ENCODE data around the gene CRYGC. TPM values are rescaled to one million over a fixed set of nuclear protein-coding genes. Genes with fewer than 3 reads are reported as not detected.

Gene CRYGC
- total and polyA plus RNA-seq, 2 of the 8 experiments (the other 6 are each of a cell fraction or from before 2014, with no cell fraction given), result not detected

DNA sequence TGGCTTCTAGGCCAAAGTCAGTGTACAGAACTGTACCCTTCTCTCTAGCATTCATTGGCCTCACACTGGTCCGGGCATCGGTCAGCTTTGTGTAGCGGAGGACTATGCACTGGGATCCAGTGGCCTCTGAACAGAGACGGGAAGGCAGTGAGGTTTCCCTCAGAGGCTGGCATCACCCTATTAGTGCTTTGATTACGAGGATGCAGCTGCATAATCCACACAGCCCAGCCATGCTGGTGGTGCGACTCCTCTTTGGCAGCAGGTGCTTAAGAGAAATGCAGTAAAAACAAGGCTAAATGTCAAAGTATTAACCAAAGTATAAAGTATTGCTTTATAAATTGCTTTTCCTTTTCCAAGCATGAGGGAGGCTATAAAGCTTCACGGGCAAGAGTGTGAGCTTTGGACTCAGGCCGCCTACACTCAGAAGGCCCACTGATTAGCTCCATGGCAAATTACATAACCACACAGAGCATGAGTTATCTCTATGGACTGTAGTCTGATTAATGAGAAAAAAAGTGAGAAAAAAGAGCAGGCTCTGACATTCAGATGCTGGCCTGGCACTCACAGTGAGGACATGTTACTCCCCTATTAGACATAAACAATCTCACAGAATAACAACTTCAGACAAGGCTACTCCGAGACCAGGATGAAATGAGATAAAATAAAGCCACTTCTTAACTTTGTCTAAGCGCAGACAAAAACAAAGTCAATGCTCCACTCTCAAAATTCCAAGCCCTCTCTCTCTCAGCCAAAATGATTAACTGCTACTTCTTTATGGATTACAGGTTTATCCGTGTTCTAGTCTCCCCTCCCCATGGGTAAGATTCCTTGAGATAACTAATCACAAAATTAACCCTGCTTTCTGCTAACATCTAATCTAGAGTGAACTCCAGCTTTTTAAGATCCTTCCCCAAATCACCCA is 6.4 kb upstream of the CRYGC start:
- Histone ChIP-seq H2BK20ac (ENCODE audit: low read length) (no peak overlapping the region), H3K27ac (ENCODE audit: low read depth, low read length) (no peak overlapping the region), H4K5ac (ENCODE audit: insufficient read length, low read depth, low read length) (no peak overlapping the region), H3K9me3 (ENCODE audit: insufficient read depth in 2 of 2, low read depth in 1 of 2, low read length in 1 of 2) (no peaks in the 10 kb centered on the region; a peak in 1 of 4 replicates), H4K20me1 (replicated peaks in 1 of 2; ENCODE audit: control insufficient read depth in 1 of 2, insufficient read depth in 2 of 2, low read length in 2 of 2) (no peaks in the 10 kb centered on the region), H3K4me2 (ENCODE audit: insufficient read depth in 1 of 2, low read depth in 2 of 2, low read length in 2 of 2) (no peak overlapping the region), H2AFZ (ENCODE audit: low read length) (peak overlapping the region; percentile 58; the same call in 1 of the 2 replicates), H2BK15ac (ENCODE audit: low read length) (no peak overlapping the region), H3K79me2 (ENCODE audit: control insufficient read depth in 1 of 2, insufficient read depth in 2 of 2, low read length in 2 of 2) (no peaks in the 10 kb centered on the region), H2BK120ac (replicated peaks; ENCODE audit: low read depth, low read length) (no peak overlapping the region), H2AK5ac (ENCODE audit: low read depth, low read length) (no peak overlapping the region), H3K27me3 (replicated peaks in 1 of 4; ENCODE audit: control insufficient read depth in 3 of 4, extremely low read depth in 1 of 4, insufficient read depth in 3 of 4, low read length in 3 of 4) (no peaks in the 10 kb centered on the region), H3K18ac (ENCODE audit: extremely low read depth, low read length) (no peak overlapping the region), H3K4me1 (replicated peaks in 1 of 4; ENCODE audit: control insufficient read depth in 3 of 4, insufficient read depth in 4 of 4, low read length in 3 of 4) (no peaks in the 10 kb centered on the region), H2BK5ac (ENCODE audit: low read depth, low read length) (no peak overlapping the region), H3K9ac (replicated peaks in 1 of 4; ENCODE audit: extremely low read depth in 1 of 4, low read depth in 3 of 4, low read length in 3 of 4) (no peak overlapping the region), H2BK12ac (ENCODE audit: low read depth, low read length) (no peak overlapping the region), H3K23me2 (ENCODE audit: low read depth, low read length) (no peaks in the 10 kb centered on the region), H3K79me1 (ENCODE audit: low read depth, low read length) (no peaks in the 10 kb centered on the region), H3K36me3 (ENCODE audit: control insufficient read depth in 2 of 4, insufficient read depth in 4 of 4, low read length in 3 of 4) (no peaks in the 10 kb centered on the region), H4K8ac (ENCODE audit: extremely low read depth, insufficient read depth, low read length) (no peak overlapping the region), H3K14ac (ENCODE audit: insufficient read length) (no peak overlapping the region), H4K91ac (replicated peaks; ENCODE audit: insufficient read length, low read length) (no peak overlapping the region), H3K4ac (replicated peaks; ENCODE audit: insufficient read length, low read depth, low read length) (no peak overlapping the region), H3K56ac (replicated peaks; ENCODE audit: insufficient read length, low read depth, low read length) (no peak overlapping the region), H3K4me3 (ENCODE audit: extremely low read depth in 1 of 4, insufficient read depth in 2 of 4, low read depth in 3 of 4, low read length in 4 of 4) (no peak overlapping the region), H3K23ac (ENCODE audit: insufficient read length) (no peak overlapping the region)
- no peak for DNase-seq (ENCODE audit: low read depth in 1 of 2, low spot score in 2 of 2)
- CTCF ChIA-PET (ENCODE audit: partially characterized antibody), result interaction anchor here (0.6 to 2.7 kb wide), 6 partner anchors 10 to 293 kb away, joined by 3 to 10 read pairs (median 3); no protein-coding TSS in a partner anchor
- WGBS, 2 experiments (ENCODE audit: extremely low coverage in 1 of 2, insufficient coverage in 1 of 2, insufficient read length in 1 of 2, insufficient replicate concordance in 2 of 2, low coverage in 1 of 2, low lambda C conversion rate in 2 of 2, missing lambda C conversion rate in 1 of 2), result 90% methylated on average over 11 of the region's 11 CpGs; no CpG with 5 or more reads in 1 of the 2 experiments
- no peak for FAIRE-seq
- POLR2A ChIA-PET (ENCODE audit: partially characterized antibody), result no interaction called here
- no peak for TF ChIP-seq NANOG (IDR thresholded peaks at IDR 0.05; ENCODE audit: insufficient read depth, low read depth, low read length, poor library complexity, severe bottlenecking)
- no peak for TF ChIP-seq TAF7 (optimal IDR thresholded peaks at IDR 0.05; ENCODE audit: borderline replicate concordance, low read depth, low read length)
- no peak for TF ChIP-seq BCL11A (IDR thresholded peaks at IDR 0.05; ENCODE audit: low read depth in 2 of 2, low read length in 2 of 2)

Measured in H1 (cell line).